A549 (cell line): ENCODE results near the gene YES1.

Source experiments
- CEBPB ChIP-seq, 2 experiments: fragments of >200 bp in 1 of 2; sonication (Bioruptor Twin) in 1 of 2; formaldehyde crosslinking in 1 of 2; IDR thresholded peaks; 2 replicates each; pipeline ENCODE4 v1.6.1; 2012 to 2016
- MAFK ChIP-seq: fragments of 450-650 bp; IDR thresholded peaks from 2 replicates; pipeline ENCODE4 v1.6.1; 2014; ENCODE audit not compliant: partially characterized antibody
- MAZ ChIP-seq: fragments of 150-350 bp; IDR thresholded peaks from 2 replicates; pipeline ENCODE4 v1.6.1; 2014; ENCODE audit warnings: antibody characterized with exemption, low read depth, low read length, borderline replicate concordance
- RAD21 ChIP-seq, 2 experiments: fragments of >200 bp in 1 of 2; sonication (Bioruptor Twin) in 1 of 2; formaldehyde crosslinking in 1 of 2; IDR thresholded peaks in 1 of 2; conservative IDR thresholded peaks in 1 of 2; 2 replicates in 1 of 2; 3 replicates in 1 of 2; pipeline ENCODE4 v1.6.1; 2012 to 2018; ENCODE audit warnings: inconsistent platforms in 1 of 2
- RNF2 ChIP-seq: fragments of 200-600 bp; sonication (generic); IDR thresholded peaks from 2 replicates; pipeline ENCODE4 v1.6.1; 2016; ENCODE audit warnings: low read depth, mild to moderate bottlenecking, antibody characterized with exemption, moderate library complexity, borderline replicate concordance
- SMC3 ChIP-seq: fragments of >200 bp; sonication (Bioruptor Twin); formaldehyde crosslinking; IDR thresholded peaks from 3 replicates; pipeline ENCODE4 v1.6.1; 2018; ENCODE audit warnings: inconsistent platforms
- SREBF2 ChIP-seq: fragments of 450-650 bp; IDR thresholded peaks from 2 replicates; pipeline ENCODE4 v1.6.1; 2014; ENCODE audit warnings: mild to moderate bottlenecking, moderate library complexity
- TF ChIP-seq, protein P1 (sequence below): fragments of >200 bp; sonication (Bioruptor Twin); formaldehyde crosslinking; IDR thresholded peaks from 3 replicates; pipeline ENCODE4 v1.5.1; 2016
- TF ChIP-seq, protein P2 (sequence below): IDR thresholded peaks from 2 replicates; pipeline ENCODE4 v1.6.1; 2012
- TF ChIP-seq, protein P3 (sequence below): fragments of >200 bp; sonication (Bioruptor Twin); formaldehyde crosslinking; IDR thresholded peaks from 3 replicates; pipeline ENCODE4 v1.6.1; 2016
- TF ChIP-seq, protein P4 (sequence below): fragments of 150-350 bp; IDR thresholded peaks from 2 replicates; pipeline ENCODE4 v1.6.1; 2014; ENCODE audit warnings: low read depth, mild to moderate bottlenecking, low read length

GRCh38 chr18:697012-697411 is 115.0 kb downstream of the YES1 start:
- TF ChIP-seq RAD21 (conservative IDR thresholded peaks at IDR 0.05 in 1 of 2, IDR thresholded peaks at IDR 0.05 in 1 of 2) = no peak
- TF ChIP-seq CEBPB (IDR thresholded peaks at IDR 0.05) = no peak
- TF ChIP-seq, protein P1, sequence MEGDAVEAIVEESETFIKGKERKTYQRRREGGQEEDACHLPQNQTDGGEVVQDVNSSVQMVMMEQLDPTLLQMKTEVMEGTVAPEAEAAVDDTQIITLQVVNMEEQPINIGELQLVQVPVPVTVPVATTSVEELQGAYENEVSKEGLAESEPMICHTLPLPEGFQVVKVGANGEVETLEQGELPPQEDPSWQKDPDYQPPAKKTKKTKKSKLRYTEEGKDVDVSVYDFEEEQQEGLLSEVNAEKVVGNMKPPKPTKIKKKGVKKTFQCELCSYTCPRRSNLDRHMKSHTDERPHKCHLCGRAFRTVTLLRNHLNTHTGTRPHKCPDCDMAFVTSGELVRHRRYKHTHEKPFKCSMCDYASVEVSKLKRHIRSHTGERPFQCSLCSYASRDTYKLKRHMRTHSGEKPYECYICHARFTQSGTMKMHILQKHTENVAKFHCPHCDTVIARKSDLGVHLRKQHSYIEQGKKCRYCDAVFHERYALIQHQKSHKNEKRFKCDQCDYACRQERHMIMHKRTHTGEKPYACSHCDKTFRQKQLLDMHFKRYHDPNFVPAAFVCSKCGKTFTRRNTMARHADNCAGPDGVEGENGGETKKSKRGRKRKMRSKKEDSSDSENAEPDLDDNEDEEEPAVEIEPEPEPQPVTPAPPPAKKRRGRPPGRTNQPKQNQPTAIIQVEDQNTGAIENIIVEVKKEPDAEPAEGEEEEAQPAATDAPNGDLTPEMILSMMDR = no peak
- no peak for TF ChIP-seq SREBF2
- TF ChIP-seq, protein P2, sequence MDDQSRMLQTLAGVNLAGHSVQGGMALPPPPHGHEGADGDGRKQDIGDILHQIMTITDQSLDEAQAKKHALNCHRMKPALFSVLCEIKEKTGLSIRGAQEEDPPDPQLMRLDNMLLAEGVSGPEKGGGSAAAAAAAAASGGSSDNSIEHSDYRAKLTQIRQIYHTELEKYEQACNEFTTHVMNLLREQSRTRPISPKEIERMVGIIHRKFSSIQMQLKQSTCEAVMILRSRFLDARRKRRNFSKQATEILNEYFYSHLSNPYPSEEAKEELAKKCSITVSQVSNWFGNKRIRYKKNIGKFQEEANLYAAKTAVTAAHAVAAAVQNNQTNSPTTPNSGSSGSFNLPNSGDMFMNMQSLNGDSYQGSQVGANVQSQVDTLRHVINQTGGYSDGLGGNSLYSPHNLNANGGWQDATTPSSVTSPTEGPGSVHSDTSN = no peak
- TF ChIP-seq RNF2 = no peak
- no peak for TF ChIP-seq MAZ
- TF ChIP-seq, protein P3, sequence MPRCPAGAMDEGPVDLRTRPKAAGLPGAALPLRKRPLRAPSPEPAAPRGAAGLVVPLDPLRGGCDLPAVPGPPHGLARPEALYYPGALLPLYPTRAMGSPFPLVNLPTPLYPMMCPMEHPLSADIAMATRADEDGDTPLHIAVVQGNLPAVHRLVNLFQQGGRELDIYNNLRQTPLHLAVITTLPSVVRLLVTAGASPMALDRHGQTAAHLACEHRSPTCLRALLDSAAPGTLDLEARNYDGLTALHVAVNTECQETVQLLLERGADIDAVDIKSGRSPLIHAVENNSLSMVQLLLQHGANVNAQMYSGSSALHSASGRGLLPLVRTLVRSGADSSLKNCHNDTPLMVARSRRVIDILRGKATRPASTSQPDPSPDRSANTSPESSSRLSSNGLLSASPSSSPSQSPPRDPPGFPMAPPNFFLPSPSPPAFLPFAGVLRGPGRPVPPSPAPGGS = no peak
- no peak for TF ChIP-seq MAFK
- TF ChIP-seq, protein P4, sequence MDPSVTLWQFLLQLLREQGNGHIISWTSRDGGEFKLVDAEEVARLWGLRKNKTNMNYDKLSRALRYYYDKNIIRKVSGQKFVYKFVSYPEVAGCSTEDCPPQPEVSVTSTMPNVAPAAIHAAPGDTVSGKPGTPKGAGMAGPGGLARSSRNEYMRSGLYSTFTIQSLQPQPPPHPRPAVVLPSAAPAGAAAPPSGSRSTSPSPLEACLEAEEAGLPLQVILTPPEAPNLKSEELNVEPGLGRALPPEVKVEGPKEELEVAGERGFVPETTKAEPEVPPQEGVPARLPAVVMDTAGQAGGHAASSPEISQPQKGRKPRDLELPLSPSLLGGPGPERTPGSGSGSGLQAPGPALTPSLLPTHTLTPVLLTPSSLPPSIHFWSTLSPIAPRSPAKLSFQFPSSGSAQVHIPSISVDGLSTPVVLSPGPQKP = no peak
- no peak for TF ChIP-seq SMC3
